Esophagus squamous epithelium (tissue), 4 donors: Measurements from ENCODE around the gene ZNF142.

Source experiments
- CTCF ChIP-seq, 6 experiments: fragments of 450-650 bp in 4 of 6; fragments of 200-600 bp in 2 of 6; sonication (generic) in 2 of 6; IDR thresholded peaks; one replicate each; pipeline ENCODE4 v1.5.1; 2016 to 2019; ENCODE audit warnings: antibody characterized with exemption in 6 of 6, mild to moderate bottlenecking in 4 of 6, moderate library complexity in 4 of 6
- POLR2A ChIP-seq, 4 donors: fragments of 450-650 bp; IDR thresholded peaks; one replicate each; pipeline ENCODE4 v1.6.1; 2017; ENCODE audit warnings: antibody characterized with exemption in 4 of 4, mild to moderate bottlenecking in 4 of 4, moderate library complexity in 3 of 4

GRCh38 chr2:218635719-218636118 is 23.7 kb downstream of the ZNF142 start:
- TF ChIP-seq CTCF (IDR thresholded peaks at IDR 0.05) (no peak), POLR2A (IDR thresholded peaks at IDR 0.05) (no peak)
